NCI-H446 treated with DMSO at 0.1 percent for 48 hours (cell line): ENCODE data around the gene RGS13.

Source experiments
- DNase-seq: peaks from one replicate; lab custom pipeline; 2025; lab: John Stamatoyannopoulos, UW

RGS13 gene

GRCh38 chr1:192626366-192627179 lies 9.4 kb upstream of the RGS13 start:
- no peak for DNase-seq

- no peak for DNase-seq
Observed at GRCh38 chr1:192627901-192628300, 8.0 kb upstream of the RGS13 start.

GRCh38 chr1:192628396-192629057 lies 7.4 kb upstream of the RGS13 start:
- no peak for DNase-seq

- DNase-seq, result no peak
Observed at GRCh38 chr1:192629612-192630011, 6.3 kb upstream of the RGS13 start.

GRCh38 chr1:192630521-192631287 lies 5.2 kb upstream of the RGS13 start:
- DNase-seq, result no peak

- DNase-seq, result no peak
Observed at GRCh38 chr1:192631749-192632148, 4.2 kb upstream of the RGS13 start.

- DNase-seq, result no peak
Observed at GRCh38 chr1:192632188-192632587, 3.8 kb upstream of the RGS13 start.

GRCh38 chr1:192632641-192633532 lies 3.1 kb upstream of the RGS13 start:
- DNase-seq, result no peak

GRCh38 chr1:192633533-192634253 lies 2.3 kb upstream of the RGS13 start:
- DNase-seq, result no peak

- DNase-seq, result no peak
Observed at GRCh38 chr1:192635041-192635440, 906 bp upstream of the RGS13 start.

GRCh38 chr1:192639607-192640368 lies 3.8 kb downstream of the RGS13 start:
- DNase-seq, result no peak

GRCh38 chr1:192652159-192652558 lies 16.2 kb downstream of the RGS13 start:
- no peak for DNase-seq

GRCh38 chr1:192654120-192654519 lies 18.2 kb downstream of the RGS13 start:
- no peak for DNase-seq

- no peak for DNase-seq
Observed at GRCh38 chr1:192654591-192655251, 18.8 kb downstream of the RGS13 start.

- no peak for DNase-seq
Observed at GRCh38 chr1:192657760-192658159, 21.8 kb downstream of the RGS13 start.

- no peak for DNase-seq
Observed at GRCh38 chr1:192658255-192658654, 22.3 kb downstream of the RGS13 start.

- DNase-seq, result no peak
Observed at GRCh38 chr1:192660613-192661012, 24.7 kb downstream of the RGS13 start.

GRCh38 chr1:192668409-192668983 lies 32.5 kb downstream of the RGS13 start:
- DNase-seq, result no peak

GRCh38 chr1:192669174-192669573 lies 33.2 kb downstream of the RGS13 start:
- no peak for DNase-seq
